Fibroblast of the aortic adventitia (primary cell): ENCODE results near the gene CACNA2D1. TPM values are rescaled to one million over a fixed set of nuclear protein-coding genes. Genes with fewer than 3 reads are reported as not detected.

Source experiments
- DNase-seq: peaks from one replicate; pipeline ENCODE4 v3.0.0-alpha.2; 2010; ENCODE audit warnings: low read depth
- H3K4me3 ChIP-seq: 2 replicates; pipeline ENCODE4 v1.5.1; 2011; ENCODE audit warnings: low read depth, mild to moderate bottlenecking, control low read depth, low read length, moderate library complexity
- CTCF ChIP-seq: IDR thresholded peaks from 2 replicates; pipeline ENCODE4 v1.5.1; 2011; ENCODE audit warnings: mild to moderate bottlenecking, low read length, control low read depth, inconsistent platforms; ENCODE audit not compliant: insufficient read depth
- total RNA-seq: library from RNA; depleted of rRNA; stranded (reverse); fragments of >200 nt; gene quantifications from 2 replicates; pipeline ENCODE4 v1.2.3, GENCODE V29; 2012; ENCODE audit warnings: low replicate concordance

The CACNA2D1 gene
- total RNA-seq, 1 donor = 90.5 TPM

- no peak for DNase-seq
- H3K4me3 ChIP-seq = no peak overlapping the region
- TF ChIP-seq CTCF = no peak
Measured at GRCh38 chr7:82264783-82265305, 178.7 kb downstream of the CACNA2D1 start.

- H3K4me3 ChIP-seq = no peak overlapping the region
- TF ChIP-seq CTCF = no peak
- no peak for DNase-seq
Measured at GRCh38 chr7:82263920-82264782, 179.4 kb downstream of the CACNA2D1 start.

GRCh38 chr7:82258181-82258580, 185.4 kb downstream of the CACNA2D1 start:
- no peak for TF ChIP-seq CTCF
- peak; percentile 12 for DNase-seq

GRCh38 chr7:82257118-82257695, 186.4 kb downstream of the CACNA2D1 start:
- DNase-seq = no peak
- no peak overlapping the region for H3K4me3 ChIP-seq
- no peak for TF ChIP-seq CTCF

More at GRCh38 chr7:82258181-82258580, 185.4 kb downstream of the CACNA2D1 start:
- H3K4me3 ChIP-seq = no peak overlapping the region

GRCh38 chr7:82255706-82256105, 187.9 kb downstream of the CACNA2D1 start:
- no peak for DNase-seq
- no peak for TF ChIP-seq CTCF
- no peak overlapping the region for H3K4me3 ChIP-seq

- no peak for TF ChIP-seq CTCF
- H3K4me3 ChIP-seq = no peak overlapping the region
- DNase-seq = no peak
Measured at GRCh38 chr7:82250598-82250997, 193.0 kb downstream of the CACNA2D1 start.
